Islet precursor cell (in vitro differentiated cells): Measurements from ENCODE around the gene SH3PXD2B.

Experiments
- DNase-seq: peaks from one replicate; pipeline ENCODE4 v3.0.0-alpha.2; 2018

Gene SH3PXD2B

DNA sequence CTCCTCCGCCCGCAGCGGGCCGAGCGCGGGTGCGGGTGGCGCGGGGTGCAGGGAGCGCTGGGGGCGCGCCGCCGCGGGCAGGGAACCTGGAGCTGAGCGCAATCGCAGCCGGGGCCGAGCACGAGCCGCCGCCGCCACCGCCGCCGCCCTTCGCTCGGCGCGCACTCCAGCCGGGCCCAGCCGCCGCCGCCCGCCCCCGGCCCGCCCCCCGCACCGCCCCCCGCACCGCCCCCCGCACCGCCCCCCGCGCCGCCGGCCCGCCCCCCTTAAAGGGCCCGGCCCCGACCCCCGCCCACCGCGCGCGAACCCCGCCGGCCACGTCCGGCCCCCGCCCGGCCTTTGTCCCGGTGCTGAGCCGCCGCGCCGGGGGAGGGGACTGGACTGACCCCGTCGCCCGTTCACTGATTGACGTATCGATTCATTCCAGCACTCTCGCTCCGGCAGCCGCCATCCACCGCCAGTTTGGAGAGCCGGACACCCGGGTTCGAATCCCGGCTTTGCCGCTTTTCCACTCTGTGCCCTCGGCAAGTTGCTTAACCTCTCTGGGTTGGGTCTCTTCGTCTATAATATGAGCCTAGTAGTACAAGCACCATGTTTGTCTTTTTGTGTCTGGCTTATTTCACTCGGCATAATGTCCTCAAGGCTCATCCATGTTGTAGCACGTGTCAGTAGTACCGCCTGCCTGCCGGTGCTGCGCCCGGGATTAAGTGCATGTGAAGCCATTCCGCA is at the start of gene SH3PXD2B:
SH3PXD2B (minus strand) TSS at position 168 of the 729 bp plus-strand sequence. CDS start 173 bp downstream, outside the sequence.
- peak; percentile 86 for DNase-seq

DNA sequence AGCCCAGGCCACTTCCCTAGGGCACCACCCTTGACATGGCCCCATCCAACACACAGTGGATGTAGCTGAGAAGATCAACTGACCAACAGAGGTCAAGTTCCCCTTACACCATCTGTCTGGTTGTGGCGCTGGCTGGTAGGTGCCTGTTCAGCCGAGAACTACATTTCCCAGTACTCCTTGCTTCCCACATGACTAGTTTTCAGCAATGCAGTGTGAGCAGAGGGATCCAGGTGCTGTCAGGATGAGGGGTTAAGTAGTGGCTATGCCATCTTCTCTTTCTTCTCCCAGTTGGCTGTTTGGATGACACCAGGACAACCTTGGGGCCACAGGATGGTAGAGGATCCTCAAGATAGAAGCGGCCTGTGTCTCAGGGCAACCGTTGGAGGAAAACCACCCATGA is 48.6 kb upstream of the SH3PXD2B start:
- peak; percentile 62 for DNase-seq

DNA sequence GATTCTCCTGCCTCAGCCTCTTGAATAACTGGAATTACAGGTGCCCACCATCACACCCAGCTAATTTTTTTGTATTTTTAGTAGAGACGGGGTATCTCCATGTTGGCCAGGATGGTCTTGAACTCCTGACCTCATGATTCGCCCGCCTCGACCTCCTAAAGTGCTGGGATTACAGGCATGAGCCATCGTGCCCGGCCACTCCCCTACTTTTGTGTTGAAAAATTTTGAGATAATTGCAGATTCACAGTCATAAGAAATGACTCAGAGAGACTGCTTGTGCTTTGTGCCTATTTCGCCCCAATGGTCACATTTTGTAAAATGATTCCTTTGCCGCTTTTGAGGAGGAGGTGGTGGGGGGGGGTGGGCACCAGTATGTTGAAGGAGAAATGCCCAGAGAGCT is 48.1 kb upstream of the SH3PXD2B start:
- DNase-seq: no peak

DNA sequence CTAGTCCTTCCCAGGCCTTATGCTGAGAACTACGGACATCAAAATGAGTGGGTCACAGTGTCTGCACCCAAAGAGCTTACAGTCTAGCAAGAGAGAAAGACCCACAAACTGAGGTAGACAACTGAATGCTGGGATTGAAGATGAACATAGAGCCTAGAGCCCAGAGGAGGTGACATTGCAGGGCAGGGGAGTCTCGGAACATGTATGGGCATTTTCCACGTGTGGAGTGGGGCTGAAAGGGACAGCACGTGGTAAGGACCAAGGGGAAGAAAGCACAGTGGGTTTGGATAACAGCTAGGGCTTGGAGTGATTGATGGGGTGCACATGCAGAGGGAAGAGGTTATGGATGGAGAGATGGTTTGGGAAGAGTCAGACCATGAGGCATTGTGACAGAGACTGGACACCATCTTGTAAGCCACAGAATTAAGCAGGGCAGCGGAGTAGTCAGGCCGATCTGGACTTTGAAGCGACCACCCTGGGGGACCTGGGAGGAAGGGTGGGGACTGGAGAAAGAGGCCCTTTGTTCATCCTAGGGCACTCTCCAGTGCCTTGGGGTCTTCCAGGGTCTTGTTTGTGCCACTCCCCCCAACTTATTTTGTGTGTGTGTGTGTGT is 47.5 kb upstream of the SH3PXD2B start:
- peak; percentile 35 for DNase-seq

DNA sequence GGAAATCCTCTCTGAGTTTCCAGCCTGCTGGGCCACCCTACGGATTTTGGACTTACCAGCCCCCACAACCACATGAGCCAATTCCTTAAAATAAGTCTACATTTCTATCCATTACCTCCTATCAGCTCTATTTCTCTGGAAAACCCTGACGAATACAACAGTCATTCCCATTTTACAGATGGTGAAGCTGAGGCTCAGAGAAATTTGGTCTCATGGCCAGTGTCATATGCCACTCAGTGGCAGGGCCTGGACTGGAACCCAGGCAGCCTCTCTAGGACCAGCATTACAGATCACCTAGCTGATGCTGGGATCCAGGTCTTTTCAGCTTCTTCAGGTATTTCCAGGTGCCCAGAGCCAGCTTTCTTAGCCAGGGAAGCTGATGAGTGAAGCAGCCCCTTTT is 45.0 kb upstream of the SH3PXD2B start:
- no peak for DNase-seq

DNA sequence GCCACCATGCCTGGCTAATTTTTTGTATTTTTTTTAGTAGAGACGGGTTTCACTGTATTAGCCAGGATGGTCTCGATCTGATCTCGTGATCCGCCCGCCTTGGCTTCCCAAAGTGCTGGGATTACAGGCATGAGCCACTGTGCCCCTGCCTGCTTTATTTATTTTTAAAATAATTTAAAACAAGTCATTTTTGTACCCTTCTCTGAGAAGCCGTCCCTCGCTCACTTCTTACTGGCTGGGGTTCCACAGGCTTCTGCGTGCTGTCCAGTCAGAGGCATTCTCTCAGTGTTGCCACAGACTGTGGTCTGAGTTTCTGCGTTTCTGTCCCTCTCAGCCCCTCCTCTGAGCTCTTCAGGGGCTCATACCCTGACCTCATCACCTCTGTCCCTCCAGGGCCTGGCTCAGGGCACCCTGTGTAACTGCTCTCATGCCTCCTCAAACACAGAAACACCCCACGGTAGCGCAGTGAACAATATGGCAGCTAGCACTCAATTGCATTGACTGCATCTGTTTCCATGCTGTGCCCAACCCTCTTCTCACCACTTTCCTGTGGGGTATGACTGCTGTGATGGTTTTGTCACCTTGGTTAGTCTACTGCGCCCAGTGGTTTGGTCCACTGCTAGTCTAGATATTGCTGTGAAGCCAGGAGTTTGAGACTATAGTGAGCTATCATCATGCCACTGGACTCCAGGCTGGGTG is 44.3 kb upstream of the SH3PXD2B start:
- peak; percentile 15 for DNase-seq

DNA sequence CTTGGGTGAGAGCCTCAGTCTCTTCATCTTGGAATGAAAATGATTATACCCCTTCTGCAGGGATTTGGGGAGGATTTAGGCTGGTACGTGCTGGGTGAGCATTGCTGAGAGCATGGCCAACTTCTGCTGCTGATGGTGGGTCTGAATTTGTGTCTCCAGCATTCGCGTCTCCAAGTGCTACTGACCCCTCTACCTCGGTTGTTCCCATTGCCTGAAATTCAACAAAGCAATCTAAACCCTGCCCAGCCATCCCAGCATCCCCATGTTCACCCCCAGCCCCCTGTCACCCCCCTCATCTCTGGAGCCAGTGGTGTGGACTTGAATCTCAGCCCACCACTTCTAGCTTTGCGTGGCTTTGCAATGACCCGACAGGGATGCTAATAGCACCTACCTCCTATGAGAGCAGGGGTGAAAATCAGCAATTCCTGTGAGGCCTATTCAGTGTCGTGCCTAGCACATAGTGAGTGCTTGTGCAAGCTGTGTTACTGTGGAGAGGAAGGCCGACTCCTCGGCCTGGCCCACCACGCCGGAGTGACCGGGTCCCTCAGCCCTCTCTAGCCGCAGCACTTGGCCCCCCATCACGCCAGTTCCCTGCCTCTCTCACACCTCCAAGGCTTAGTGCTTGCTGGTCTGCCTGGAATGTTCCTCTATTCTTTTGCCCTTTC is 43.4 kb upstream of the SH3PXD2B start:
- peak; percentile 41 for DNase-seq

DNA sequence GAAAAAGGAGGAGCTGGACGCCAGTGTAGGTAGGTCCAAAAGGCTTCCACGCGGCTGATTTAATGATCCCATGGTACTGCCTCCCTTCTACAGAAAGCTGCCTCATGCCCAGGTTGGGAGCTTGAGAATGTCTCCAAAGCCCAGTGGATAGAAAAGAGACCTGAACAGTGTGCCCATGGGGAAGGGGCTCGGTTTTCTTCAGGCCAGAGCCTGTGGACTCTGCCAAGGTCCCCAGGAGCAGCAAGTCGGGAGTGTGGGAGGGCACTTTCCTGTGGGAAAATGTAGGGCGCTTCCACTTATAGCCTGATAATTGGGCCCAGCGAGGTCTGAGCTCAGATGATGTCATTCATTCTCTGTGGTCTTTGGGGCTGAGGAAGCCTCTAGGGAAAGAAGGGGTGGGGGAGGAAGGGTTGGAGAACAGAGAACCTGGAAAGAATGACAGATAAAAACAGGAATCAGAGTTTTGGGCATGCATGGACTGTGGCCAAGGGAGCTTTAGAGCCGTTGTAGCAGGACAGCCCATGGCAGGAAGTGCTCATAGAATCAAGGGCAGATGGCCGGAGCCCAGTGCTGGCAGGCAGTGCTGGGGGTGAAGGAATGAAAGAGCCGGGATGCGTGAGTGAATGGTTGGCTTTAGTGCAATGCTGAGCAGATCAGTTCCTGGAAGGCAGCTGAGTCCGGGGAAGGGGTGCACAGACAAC is 42.5 kb upstream of the SH3PXD2B start:
- peak; percentile 62 for DNase-seq

DNA sequence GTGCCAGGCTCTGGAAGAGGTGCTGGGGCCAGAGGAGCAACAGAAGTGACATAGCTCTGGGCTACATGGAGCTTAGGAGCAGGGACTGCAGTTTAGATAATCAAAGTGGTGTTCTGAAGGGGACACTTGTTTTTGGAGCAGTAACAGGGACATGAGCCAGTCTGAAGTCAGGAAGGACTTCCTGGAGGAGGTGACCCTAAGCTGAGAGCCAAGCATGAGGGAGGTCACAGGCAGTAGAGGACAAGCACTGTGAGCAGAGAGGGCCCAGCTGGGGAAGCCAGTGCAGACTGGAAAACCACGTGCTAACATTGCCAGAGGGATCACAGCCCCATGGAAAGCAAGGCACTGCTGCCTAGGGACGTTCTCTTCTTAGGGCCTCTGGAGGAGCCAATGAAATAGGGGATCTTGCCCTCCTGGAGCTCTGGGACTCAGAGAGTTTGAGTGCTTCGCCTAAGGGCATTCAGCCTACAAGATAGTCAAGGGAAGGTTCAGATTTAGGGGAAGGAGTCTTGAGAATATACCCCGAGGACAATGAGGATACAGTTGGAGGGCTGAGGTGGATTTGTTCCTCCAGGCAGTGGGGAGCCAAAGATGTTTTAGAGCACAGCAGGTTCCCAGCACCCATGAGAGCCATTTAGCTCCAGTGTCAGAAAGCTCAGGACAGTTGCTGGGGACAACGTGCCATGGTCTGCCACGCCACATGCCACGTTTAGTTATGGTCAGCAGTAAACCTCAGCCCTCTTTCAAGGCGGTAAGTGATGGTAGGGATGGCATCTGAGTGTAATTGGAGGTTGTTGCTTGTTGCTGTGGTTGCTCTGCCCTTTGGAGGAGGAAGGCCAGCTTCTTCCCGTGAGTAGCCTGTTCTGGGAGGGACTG is 40.5 kb upstream of the SH3PXD2B start:
- DNase-seq: peak; percentile 41

DNA sequence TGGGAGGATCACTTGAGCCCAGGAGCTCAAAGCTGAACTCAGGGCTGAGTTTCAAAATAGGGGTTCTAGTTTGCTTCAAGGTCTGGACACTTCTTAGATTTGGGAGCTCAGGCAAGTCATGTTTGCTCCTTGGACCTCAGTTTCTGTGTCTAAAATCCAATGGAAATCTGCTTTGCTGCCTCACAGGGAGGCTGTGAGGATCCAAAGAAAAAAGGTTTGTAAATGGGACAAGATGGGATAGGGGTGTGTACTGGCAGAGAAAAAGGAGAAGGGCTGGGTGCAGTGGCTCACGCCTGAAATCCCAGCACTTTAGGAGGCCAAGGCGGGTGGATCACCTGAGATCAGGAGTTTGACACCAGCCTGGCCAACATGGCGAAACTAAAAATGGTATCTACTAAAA is 39.6 kb upstream of the SH3PXD2B start:
- no peak for DNase-seq

DNA sequence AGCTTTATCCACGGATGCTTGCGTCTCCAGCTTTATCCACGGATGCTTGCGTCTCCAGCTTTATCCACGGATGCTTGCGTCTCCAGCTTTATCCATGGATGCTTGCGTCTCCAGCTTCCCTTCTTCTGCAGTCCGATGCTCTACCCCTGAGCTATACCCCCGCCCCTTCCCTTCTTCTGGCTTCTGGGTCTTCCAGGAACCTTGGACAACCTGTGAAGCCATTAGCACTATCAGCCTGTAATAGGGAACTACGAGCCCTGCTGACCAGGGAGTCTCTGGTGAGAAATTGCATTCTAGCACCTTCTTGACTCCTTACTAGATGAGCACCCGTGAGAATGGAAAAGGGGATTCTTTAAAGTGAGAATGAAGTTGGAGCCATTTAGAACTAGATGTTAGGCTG is 39.1 kb upstream of the SH3PXD2B start:
- DNase-seq: no peak

DNA sequence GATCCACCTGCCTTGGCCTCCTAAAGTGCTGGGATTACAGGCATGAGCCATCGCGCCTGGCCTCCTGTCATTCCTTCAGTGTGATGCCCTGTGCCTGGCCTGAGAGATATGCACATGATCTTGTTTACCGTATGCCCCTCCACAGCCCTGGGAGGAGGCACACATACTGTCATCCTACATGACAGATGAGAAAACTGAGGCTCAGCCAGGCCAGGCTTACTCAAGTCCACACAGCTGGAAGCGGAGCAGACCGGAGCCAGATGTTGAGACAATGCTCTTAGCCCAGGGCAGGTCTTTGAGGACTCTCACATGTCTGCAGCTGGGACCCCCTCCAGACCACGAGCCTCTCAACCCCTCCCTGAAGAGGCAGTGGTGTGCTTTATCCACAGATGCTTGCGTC is 38.7 kb upstream of the SH3PXD2B start:
- DNase-seq: peak; percentile 32

DNA sequence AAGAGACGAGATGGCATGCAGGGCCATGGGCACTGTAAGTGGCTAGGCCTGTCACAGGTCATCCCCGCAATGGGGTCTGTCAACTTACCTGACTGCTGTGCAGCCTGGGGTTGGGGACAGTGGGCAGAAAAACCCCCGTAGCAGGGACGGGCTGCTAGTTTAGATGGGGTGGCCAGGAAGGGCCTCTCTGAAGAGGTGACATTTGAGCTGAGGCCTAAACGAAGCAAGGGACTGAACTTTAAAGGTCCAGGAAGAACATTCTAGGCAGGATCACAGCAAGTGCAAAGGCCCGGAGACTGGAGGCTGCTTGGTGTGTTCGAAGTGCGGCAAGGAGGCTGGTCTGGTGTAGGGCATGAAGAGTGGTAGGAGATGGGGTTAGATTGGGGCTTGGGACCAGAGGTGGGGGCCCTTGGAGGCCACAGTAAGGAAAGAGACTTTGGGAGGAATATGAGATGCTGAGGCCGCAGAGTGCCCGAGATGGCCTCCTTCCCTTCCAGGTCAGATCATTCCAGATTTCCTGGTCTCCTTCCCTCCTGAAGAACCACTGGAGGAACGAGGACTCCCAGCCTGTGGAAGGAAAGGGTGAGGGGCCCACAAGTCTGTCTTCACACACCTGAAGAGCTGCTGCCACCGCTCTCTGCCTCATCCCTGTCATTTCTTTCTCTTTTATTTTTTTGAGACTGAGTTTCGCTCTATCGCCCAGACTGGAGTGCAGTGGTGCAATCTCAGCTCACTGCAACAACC is 37.9 kb upstream of the SH3PXD2B start:
- DNase-seq: peak; percentile 38

DNA sequence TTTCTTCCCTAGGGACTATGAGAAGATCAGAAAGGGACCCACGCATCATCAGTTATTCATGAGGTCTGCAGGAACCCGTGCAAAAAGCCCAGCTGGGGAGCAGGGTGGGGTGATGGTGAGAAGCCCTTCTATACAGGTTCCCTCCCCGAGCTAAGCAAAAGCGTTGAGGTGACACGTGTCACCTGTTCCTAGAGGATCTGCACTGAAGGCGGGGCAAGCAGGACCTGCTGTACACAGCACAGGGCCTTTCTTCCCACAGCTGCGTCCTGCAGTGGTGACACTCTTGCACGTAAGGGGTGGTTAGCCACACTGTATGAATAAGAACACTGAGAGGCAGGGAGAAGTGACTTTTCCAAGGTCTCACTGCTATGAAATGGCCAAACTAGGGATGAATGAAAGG is 37.2 kb upstream of the SH3PXD2B start:
- no peak for DNase-seq

DNA sequence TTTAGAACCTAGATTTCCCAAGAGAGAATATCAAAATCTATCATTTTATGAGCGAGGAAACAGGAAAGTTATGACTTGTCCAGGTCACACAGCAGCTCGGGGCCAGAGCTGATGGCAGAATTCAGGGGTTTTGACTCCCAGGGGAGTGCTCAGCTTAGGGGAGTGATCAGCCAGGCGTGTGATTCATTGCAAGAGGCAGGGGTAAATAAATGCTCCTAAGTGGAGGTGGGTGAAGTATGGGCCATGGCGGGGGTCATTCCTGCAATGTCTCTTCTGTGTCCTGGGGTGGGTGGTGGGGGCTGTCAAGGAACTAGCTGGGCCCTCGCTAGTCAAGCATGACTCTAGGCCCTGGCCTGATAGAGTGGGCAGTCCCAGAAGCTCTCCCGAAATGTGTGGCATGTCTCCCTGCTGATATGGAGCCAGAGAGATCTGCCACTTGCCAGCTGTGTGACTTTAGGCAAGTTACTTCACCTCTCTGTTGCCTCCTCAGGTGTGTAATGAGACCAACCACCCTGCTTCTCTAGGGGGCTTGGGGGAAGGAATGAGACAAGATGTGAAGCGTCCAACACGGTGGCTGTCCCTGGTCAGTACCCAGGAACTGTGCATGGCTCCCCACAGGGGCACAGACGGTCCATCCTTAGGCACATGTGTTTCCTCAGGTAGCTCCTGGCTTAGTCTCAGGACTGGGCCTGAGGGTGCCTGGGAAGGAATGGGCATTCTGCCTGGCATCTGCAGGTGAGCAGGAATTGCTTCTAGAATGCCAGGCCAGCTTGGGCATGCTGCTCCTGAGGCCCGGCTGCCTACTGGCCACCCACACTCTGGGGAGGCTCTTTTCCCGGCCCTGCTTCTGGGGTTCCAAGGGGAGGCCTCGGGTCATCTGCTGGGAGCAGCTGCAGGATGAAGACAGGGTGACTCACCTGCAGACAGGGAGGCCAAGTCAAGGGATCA is 36.5 kb upstream of the SH3PXD2B start:
- peak; percentile 50 for DNase-seq

DNA sequence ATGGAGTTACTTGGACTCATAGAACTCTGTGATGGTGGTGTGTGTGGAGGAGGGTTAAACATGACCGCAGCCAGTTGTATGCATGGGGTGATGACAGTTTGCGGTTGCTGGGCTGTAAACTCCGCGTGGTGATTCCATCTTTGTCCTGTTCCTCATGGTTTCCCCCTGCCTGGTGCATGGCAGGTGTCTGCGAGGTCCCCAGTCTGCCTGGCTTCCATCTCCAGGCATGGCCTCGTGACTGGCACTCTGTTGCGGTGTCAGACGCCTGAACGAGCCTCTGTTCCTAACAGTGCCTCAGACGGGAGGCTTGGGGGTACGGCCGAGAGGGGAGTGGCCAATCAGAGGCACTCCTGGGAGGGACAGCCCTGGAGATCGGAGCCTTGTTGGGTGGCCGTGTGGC is 33.9 kb upstream of the SH3PXD2B start:
- no peak for DNase-seq

DNA sequence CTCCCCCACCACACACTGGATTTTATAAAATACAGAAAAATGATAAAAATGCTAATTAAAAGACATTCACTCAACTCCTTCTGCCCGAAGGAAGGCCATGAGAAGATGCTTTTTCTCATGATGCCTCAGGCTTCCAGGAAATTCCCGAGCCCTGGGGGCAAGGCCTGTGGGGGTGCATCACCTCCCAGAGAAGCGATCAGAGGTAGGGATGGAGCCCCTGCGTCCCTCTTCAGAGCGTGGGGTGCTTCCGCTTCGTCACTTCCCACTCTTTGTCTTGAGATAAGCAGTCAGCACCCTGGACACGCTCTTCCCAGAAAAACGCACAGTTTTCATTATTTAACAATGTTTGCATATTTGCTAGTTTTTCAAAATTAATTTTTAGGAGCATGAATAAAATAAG is 33.3 kb upstream of the SH3PXD2B start:
- DNase-seq: no peak

DNA sequence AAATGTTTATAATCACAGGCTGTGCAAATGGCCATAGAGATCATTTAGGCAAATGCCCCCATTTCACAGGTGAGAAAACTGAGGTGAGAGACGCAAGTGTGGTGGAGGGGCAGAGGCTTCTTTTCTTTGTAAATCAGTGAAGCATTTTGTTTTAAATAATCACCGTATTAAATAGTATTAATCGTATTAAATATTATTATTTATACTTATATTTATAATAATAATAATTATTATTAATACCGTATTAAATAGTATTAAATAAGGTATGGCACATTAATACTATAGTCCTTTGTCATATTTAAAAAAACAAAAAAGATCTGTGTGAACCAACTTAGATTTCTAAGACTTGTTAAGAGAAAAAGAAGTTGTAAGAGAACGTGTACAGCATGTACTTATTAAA is 32.6 kb upstream of the SH3PXD2B start:
- no peak for DNase-seq

DNA sequence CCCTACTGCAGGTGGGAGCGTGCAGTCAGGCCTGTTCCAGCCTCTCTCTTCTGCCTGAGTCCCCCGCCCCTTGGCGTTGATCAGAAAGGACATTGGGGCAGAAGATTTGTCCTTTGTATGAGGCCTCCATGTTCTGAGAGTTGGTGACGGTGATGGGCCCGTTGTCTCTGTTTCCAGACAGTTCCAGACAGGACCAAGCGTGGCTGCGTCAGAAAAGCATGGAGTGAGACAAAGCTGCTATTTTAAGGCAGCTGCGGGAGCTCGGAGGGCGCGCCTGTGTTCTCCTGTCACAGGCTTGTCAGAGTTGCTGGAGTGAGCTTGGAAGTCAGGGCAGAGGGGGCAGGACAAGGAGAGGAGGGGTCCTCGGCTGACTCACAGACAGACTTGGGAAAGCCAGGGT is 32.1 kb upstream of the SH3PXD2B start:
- DNase-seq: no peak
